ENCODE results near the gene PSMF1. TPM values are rescaled to one million over a fixed set of nuclear protein-coding genes. Genes with fewer than 3 reads are reported as not detected.

PSMF1 gene
- total and polyA plus RNA-seq, 2 of the 4 experiments (the other 2 are of a cell fraction) = 93.6 to 109 TPM

DNA sequence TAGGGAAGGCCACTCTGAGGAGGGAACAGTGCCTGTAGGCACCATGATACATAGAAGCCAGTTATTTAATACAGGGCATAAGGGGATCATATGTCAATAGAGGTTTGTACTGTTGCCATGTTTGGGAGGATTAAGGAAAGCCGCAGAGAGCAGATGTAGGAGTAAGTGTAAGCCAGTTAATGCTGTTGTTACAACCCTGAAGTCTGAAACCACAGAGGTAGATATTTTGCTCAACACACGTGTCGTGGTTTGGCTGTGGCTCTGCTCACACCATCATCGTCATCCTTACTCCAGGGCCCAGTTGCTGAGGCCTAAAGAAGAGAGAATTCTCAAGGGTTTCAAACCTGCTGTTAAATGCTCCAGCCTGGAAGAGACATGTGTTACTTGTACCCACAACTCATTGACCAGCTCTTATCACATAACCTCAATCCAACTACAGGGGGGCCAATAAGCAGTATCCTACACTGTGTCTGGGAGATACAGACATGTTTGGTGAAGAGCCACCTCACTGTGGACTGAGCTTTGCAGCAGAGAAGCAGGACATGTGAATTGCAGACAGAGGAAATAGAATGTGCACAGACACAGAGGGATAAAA lies 31.0 kb upstream of the PSMF1 start:
- H3K18ac ChIP-seq (ENCODE audit: low read depth, low read length) = no peak overlapping the region
- H2AFZ ChIP-seq (replicated peaks; ENCODE audit: low read length, poor library complexity) = no peak overlapping the region
- no peak overlapping the region for H2BK20ac ChIP-seq (ENCODE audit: low read depth, low read length)
- no peak overlapping the region for H3K14ac ChIP-seq (replicated peaks; ENCODE audit: low read depth, low read length)
- no peak for ATAC-seq (ENCODE audit: low read depth)
- H3K4me3 ChIP-seq (ENCODE audit: insufficient read depth, low read depth, low read length) = no peak overlapping the region
- H3K36me3 ChIP-seq (ENCODE audit: control insufficient read depth, insufficient read depth, low read length) = no peaks in the 10 kb centered on the region
- H3K4ac ChIP-seq (ENCODE audit: low read depth, low read length) = no peak overlapping the region
- POLR2A ChIA-PET (ENCODE audit: unreplicated experiment) = no interaction called here
- H3K27ac ChIP-seq (ENCODE audit: insufficient read depth, low read length) = no peak overlapping the region
- H2BK15ac ChIP-seq (ENCODE audit: low read depth, low read length) = no peak overlapping the region
- H4K91ac ChIP-seq (ENCODE audit: insufficient read depth, low read depth, low read length) = no peak overlapping the region
- no peak overlapping the region for H3K56ac ChIP-seq (ENCODE audit: extremely low read depth, insufficient read depth, low read length)
- 47% methylated on average over 3 of the region's 4 CpGs; no CpG with 5 or more reads in 1 of the 2 experiments for whole genome bisulfite sequencing, 2 experiments (ENCODE audit: extremely low coverage in 2 of 2, insufficient read length in 1 of 2)
- no peaks in the 10 kb centered on the region; the same call in 1 of the 2 replicates for H3K27me3 ChIP-seq (ENCODE audit: control insufficient read depth, insufficient read depth, low read length)
- in situ Hi-C loops (cut with MboI; ENCODE audit: low sequenced_read_pairs) (no loop called here), intact Hi-C loops (cut with micrococcal nuclease) (no loop called here), dilution Hi-C loops (cut with HindIII; ENCODE audit: low sequenced_read_pairs, unreplicated experiment) (no loop called here)
- no peak overlapping the region for H4K8ac ChIP-seq (ENCODE audit: low read depth in 2 of 2, low read length in 2 of 2)
- DNase-seq = no peak
- H3K4me2 ChIP-seq (ENCODE audit: low read depth, low read length) = no peak overlapping the region
- no peaks in the 10 kb centered on the region for H3K4me1 ChIP-seq (ENCODE audit: control insufficient read depth, insufficient read depth, low read length)
- TF ChIP-seq CHD1 (IDR thresholded peaks at IDR 0.05; ENCODE audit: low read depth, low read length) (no peak), NFE2L2 (IDR thresholded peaks at IDR 0.05; ENCODE audit: low read depth, low read length) (no peak), BHLHE40 (IDR thresholded peaks at IDR 0.05; ENCODE audit: low read depth, low read length) (no peak), MAZ (IDR thresholded peaks at IDR 0.05; ENCODE audit: borderline replicate concordance, low read depth, low read length) (no peak), RAD21 (IDR thresholded peaks at IDR 0.05; ENCODE audit: low read length) (no peak), FOS (IDR thresholded peaks at IDR 0.05; ENCODE audit: low read depth, low read length) (no peak), RFX5 (IDR thresholded peaks at IDR 0.05; ENCODE audit: low read depth, low read length) (no peak), RCOR1 (IDR thresholded peaks at IDR 0.05; ENCODE audit: insufficient replicate concordance, low read length) (no peak), MAFK (IDR thresholded peaks at IDR 0.05; ENCODE audit: low read depth, low read length) (no peak), MXI1 (IDR thresholded peaks at IDR 0.05; ENCODE audit: borderline replicate concordance, low read depth, low read length) (no peak), POLR2A (IDR thresholded peaks at IDR 0.05; ENCODE audit: low read depth, low read length) (no peak), SMC3 (IDR thresholded peaks at IDR 0.05; ENCODE audit: low read depth, low read length) (no peak)
- TF ChIP-seq, protein P1, sequence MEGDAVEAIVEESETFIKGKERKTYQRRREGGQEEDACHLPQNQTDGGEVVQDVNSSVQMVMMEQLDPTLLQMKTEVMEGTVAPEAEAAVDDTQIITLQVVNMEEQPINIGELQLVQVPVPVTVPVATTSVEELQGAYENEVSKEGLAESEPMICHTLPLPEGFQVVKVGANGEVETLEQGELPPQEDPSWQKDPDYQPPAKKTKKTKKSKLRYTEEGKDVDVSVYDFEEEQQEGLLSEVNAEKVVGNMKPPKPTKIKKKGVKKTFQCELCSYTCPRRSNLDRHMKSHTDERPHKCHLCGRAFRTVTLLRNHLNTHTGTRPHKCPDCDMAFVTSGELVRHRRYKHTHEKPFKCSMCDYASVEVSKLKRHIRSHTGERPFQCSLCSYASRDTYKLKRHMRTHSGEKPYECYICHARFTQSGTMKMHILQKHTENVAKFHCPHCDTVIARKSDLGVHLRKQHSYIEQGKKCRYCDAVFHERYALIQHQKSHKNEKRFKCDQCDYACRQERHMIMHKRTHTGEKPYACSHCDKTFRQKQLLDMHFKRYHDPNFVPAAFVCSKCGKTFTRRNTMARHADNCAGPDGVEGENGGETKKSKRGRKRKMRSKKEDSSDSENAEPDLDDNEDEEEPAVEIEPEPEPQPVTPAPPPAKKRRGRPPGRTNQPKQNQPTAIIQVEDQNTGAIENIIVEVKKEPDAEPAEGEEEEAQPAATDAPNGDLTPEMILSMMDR (conservative IDR thresholded peaks at IDR 0.05; ENCODE audit: low read depth, low read length) = no peak
- TF ChIP-seq, protein P2, sequence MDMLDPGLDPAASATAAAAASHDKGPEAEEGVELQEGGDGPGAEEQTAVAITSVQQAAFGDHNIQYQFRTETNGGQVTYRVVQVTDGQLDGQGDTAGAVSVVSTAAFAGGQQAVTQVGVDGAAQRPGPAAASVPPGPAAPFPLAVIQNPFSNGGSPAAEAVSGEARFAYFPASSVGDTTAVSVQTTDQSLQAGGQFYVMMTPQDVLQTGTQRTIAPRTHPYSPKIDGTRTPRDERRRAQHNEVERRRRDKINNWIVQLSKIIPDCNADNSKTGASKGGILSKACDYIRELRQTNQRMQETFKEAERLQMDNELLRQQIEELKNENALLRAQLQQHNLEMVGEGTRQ (IDR thresholded peaks at IDR 0.05; ENCODE audit: low read depth, low read length) = no peak
- TF ChIP-seq, protein P3, sequence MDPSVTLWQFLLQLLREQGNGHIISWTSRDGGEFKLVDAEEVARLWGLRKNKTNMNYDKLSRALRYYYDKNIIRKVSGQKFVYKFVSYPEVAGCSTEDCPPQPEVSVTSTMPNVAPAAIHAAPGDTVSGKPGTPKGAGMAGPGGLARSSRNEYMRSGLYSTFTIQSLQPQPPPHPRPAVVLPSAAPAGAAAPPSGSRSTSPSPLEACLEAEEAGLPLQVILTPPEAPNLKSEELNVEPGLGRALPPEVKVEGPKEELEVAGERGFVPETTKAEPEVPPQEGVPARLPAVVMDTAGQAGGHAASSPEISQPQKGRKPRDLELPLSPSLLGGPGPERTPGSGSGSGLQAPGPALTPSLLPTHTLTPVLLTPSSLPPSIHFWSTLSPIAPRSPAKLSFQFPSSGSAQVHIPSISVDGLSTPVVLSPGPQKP (IDR thresholded peaks at IDR 0.05; ENCODE audit: borderline replicate concordance, low read depth, low read length) = no peak
- no TSS peak for BruUV-seq (replicated peaks)
- H3K9me3 ChIP-seq (ENCODE audit: control insufficient read depth, insufficient read depth, low read length) = 0 out of 2 replicates have a peak, but pooled peaks cover 2% of the 10 kb centered on the region
- H2BK5ac ChIP-seq (ENCODE audit: low read depth, low read length, poor library complexity, severe bottlenecking) = no peak overlapping the region
- no peaks in the 10 kb centered on the region for H3K9me1 ChIP-seq (ENCODE audit: insufficient read depth, low read length)
- H3K9ac ChIP-seq (ENCODE audit: low read depth, low read length) = no peak overlapping the region
- no peak overlapping the region for H2AK9ac ChIP-seq (replicated peaks; ENCODE audit: low read depth, low read length, poor library complexity)
- H2AK5ac ChIP-seq (ENCODE audit: low read depth, low read length) = no peak overlapping the region
- H3K23ac ChIP-seq (ENCODE audit: low read depth, low read length) = no peak overlapping the region
- no peaks in the 10 kb centered on the region for H4K20me1 ChIP-seq (ENCODE audit: insufficient read depth, low read length)
- H2BK120ac ChIP-seq (ENCODE audit: low read depth, low read length) = no peak overlapping the region
- CTCF ChIA-PET = no interaction called here
- no peak overlapping the region for H4K5ac ChIP-seq (ENCODE audit: low read depth, low read length)
- H3K79me1 ChIP-seq (ENCODE audit: low read depth in 1 of 2, low read length in 2 of 2) = no peaks in the 10 kb centered on the region

Data from IMR-90 (cell line).